GM18507 (cell line): ENCODE data around the gene EMP2.

Experiments
- DNase-seq: peaks from one replicate; pipeline ENCODE4 v3.0.0; 2011; ENCODE audit warnings: low read depth; ENCODE audit not compliant: insufficient read length; ENCODE audit errors: extremely low spot score
- FAIRE-seq: peaks from 2 replicates; lab custom pipeline; 2011; peaks lifted over from hg19 to GRCh38; lab: Jason Lieb, UNC

EMP2 gene

GRCh38 chr16:10502776-10503175 is 77.6 kb downstream of the EMP2 start:
- FAIRE-seq = no peak
- no peak for DNase-seq

- FAIRE-seq (no peak), DNase-seq (no peak)
Observed at GRCh38 chr16:10501016-10501607, 79.3 kb downstream of the EMP2 start.

GRCh38 chr16:10500582-10500981 is 79.8 kb downstream of the EMP2 start:
- FAIRE-seq (no peak), DNase-seq (no peak)

GRCh38 chr16:10497132-10498101 is 83.0 kb downstream of the EMP2 start:
- FAIRE-seq (no peak), DNase-seq (no peak)

GRCh38 chr16:10495031-10495345 is 85.4 kb downstream of the EMP2 start:
- FAIRE-seq = no peak
- DNase-seq = no peak

GRCh38 chr16:10494343-10495030 is 85.9 kb downstream of the EMP2 start:
- FAIRE-seq (no peak), DNase-seq (no peak)

- FAIRE-seq = no peak
- DNase-seq = no peak
Observed at GRCh38 chr16:10493276-10493675, 87.1 kb downstream of the EMP2 start.

GRCh38 chr16:10490141-10490540 is 90.3 kb downstream of the EMP2 start:
- no peak for FAIRE-seq
- DNase-seq = no peak

GRCh38 chr16:10485698-10486382 is 94.6 kb downstream of the EMP2 start:
- no peak for FAIRE-seq
- DNase-seq = no peak

GRCh38 chr16:10485159-10485558 is 95.2 kb downstream of the EMP2 start:
- DNase-seq = no peak
- FAIRE-seq = no peak

- FAIRE-seq (no peak), DNase-seq (no peak)
Observed at GRCh38 chr16:10480151-10480550, 100.2 kb downstream of the EMP2 start.
